Vagina (tissue), 2 donors: Measurements from ENCODE around the gene EPS15. TPM values are rescaled to one million over a fixed set of nuclear protein-coding genes. Genes with fewer than 3 reads are reported as not detected.
"Not testable (repeated sequence)": the region's sequence is repeated elsewhere in the genome, so short reads cannot be mapped to it uniquely, and the experiment has no call there.

Experiments used
- DNase-seq, 2 donors: peaks; one replicate each; pipeline ENCODE4 v3.0.0-alpha.2; 2017; ENCODE audit errors: extremely low spot score in 2 of 2
- H3K27ac ChIP-seq: fragments of 200-600 bp; sonication (generic); one replicate; pipeline ENCODE4 v1.5.1; 2019
- H3K27me3 ChIP-seq: fragments of 200-600 bp; sonication (generic); one replicate; pipeline ENCODE4 v1.5.1; 2019
- H3K36me3 ChIP-seq, 2 donors: fragments of 200-600 bp; sonication (generic); one replicate each; pipeline ENCODE4 v1.5.1; 2017 to 2019
- H3K4me1 ChIP-seq: fragments of 200-600 bp; sonication (generic); one replicate; pipeline ENCODE4 v1.5.1; 2019
- H3K4me3 ChIP-seq, 2 donors: fragments of 200-600 bp; sonication (generic); 1 replicate in 1 of 2; 2 replicates in 1 of 2; pipeline ENCODE4 v1.5.1; 2016 to 2019
- H3K9me3 ChIP-seq: fragments of 200-600 bp; sonication (generic); one replicate; pipeline ENCODE4 v1.5.1; 2019
- CTCF ChIP-seq, 3 experiments: fragments of 450-650 bp in 2 of 3; fragments of 200-600 bp in 1 of 3; sonication (generic) in 1 of 3; IDR thresholded peaks; one replicate each; pipeline ENCODE4 v1.5.1; 2017 to 2019; ENCODE audit warnings: antibody characterized with exemption in 3 of 3, mild to moderate bottlenecking in 2 of 3, moderate library complexity in 2 of 3
- POLR2A ChIP-seq, 2 donors: fragments of 450-650 bp; IDR thresholded peaks; one replicate each; pipeline ENCODE4 v1.6.1; 2017; ENCODE audit warnings: antibody characterized with exemption in 2 of 2, mild to moderate bottlenecking in 2 of 2, moderate library complexity in 2 of 2
- POLR2AphosphoS5 ChIP-seq, 2 donors: sonication (generic); formaldehyde crosslinking; IDR thresholded peaks; one replicate each; pipeline ENCODE4 v1.9.0; 2017; ENCODE audit warnings: antibody characterized with exemption in 2 of 2, mild to moderate bottlenecking in 2 of 2, low read depth in 1 of 2; ENCODE audit not compliant: insufficient read depth in 1 of 2
- intact Hi-C: fragments of 100-400 bp; cut with DNase I; formaldehyde crosslinking; loops from one replicate; pipeline ENCODE4 v1.15.1; 2023
- total RNA-seq: library from RNA; depleted of rRNA; stranded (reverse); fragments of >200 nt; gene quantifications from one replicate; pipeline ENCODE4 v1.2.3, GENCODE V29; 2016

EPS15 gene
- total RNA-seq, 1 donor from 2014 or later = 70.5 TPM

GRCh38 chr1:51328279-51328678, 190.8 kb downstream of the EPS15 start:
- intact Hi-C loops = no loop called here
- Histone ChIP-seq H3K4me3 (no peak overlapping the region), H3K36me3 (no peaks in the 10 kb centered on the region), H3K4me1 (peaks cover 24% of the 10 kb centered on the region), H3K27me3 (no peaks in the 10 kb centered on the region), H3K9me3 (no peaks in the 10 kb centered on the region), H3K27ac (no peak overlapping the region)
- DNase-seq = no peak
- TF ChIP-seq POLR2AphosphoS5 (IDR thresholded peaks at IDR 0.05; ENCODE audit: insufficient read depth in 1 of 2, low read depth in 1 of 2) (no peak), POLR2A (IDR thresholded peaks at IDR 0.05) (no peak), CTCF (IDR thresholded peaks at IDR 0.05) (no peak)

- intact Hi-C loops = no loop called here
Observed at GRCh38 chr1:51327386-51327785, 191.7 kb downstream of the EPS15 start.

GRCh38 chr1:51326839-51327238, 192.2 kb downstream of the EPS15 start:
- DNase-seq = no peak
- H3K27ac ChIP-seq = no peak overlapping the region
- no peaks in the 10 kb centered on the region for H3K9me3 ChIP-seq
- H3K4me3 ChIP-seq = no peak overlapping the region
- no peaks in the 10 kb centered on the region for H3K27me3 ChIP-seq
- TF ChIP-seq POLR2AphosphoS5 (IDR thresholded peaks at IDR 0.05; ENCODE audit: insufficient read depth in 1 of 2, low read depth in 1 of 2) (no peak), CTCF (IDR thresholded peaks at IDR 0.05) (no peak), POLR2A (IDR thresholded peaks at IDR 0.05) (no peak)
- H3K4me1 ChIP-seq = peaks cover 26% of the 10 kb centered on the region
- no peaks in the 10 kb centered on the region for H3K36me3 ChIP-seq
- intact Hi-C loops = no loop called here

More at GRCh38 chr1:51327386-51327785, 191.7 kb downstream of the EPS15 start:
- H3K36me3 ChIP-seq = no peaks in the 10 kb centered on the region
- DNase-seq = no peak
- no peak overlapping the region for H3K4me3 ChIP-seq
- H3K9me3 ChIP-seq = no peaks in the 10 kb centered on the region
- peaks cover 24% of the 10 kb centered on the region for H3K4me1 ChIP-seq
- H3K27ac ChIP-seq = no peak overlapping the region
- TF ChIP-seq POLR2AphosphoS5 (IDR thresholded peaks at IDR 0.05; ENCODE audit: insufficient read depth in 1 of 2, low read depth in 1 of 2) (no peak), POLR2A (IDR thresholded peaks at IDR 0.05) (no peak), CTCF (IDR thresholded peaks at IDR 0.05) (no peak)
- no peaks in the 10 kb centered on the region for H3K27me3 ChIP-seq

- Histone ChIP-seq H3K27me3 (no peaks in the 10 kb centered on the region), H3K4me1 (peaks cover 24% of the 10 kb centered on the region), H3K27ac (no peak overlapping the region), H3K9me3 (no peaks in the 10 kb centered on the region), H3K36me3 (no peaks in the 10 kb centered on the region), H3K4me3 (no peak overlapping the region)
- TF ChIP-seq POLR2AphosphoS5 (IDR thresholded peaks at IDR 0.05; ENCODE audit: insufficient read depth in 1 of 2, low read depth in 1 of 2) = no peak
- TF ChIP-seq CTCF (IDR thresholded peaks at IDR 0.05) = no peak
- TF ChIP-seq POLR2A (IDR thresholded peaks at IDR 0.05) = no peak
- no peak for DNase-seq
- intact Hi-C loops = no loop called here
Observed at GRCh38 chr1:51325878-51326755, 192.9 kb downstream of the EPS15 start.

- no peak overlapping the region for H3K4me3 ChIP-seq
- peaks cover 18% of the 10 kb centered on the region for H3K4me1 ChIP-seq
- H3K9me3 ChIP-seq = no peaks in the 10 kb centered on the region
- no peaks in the 10 kb centered on the region for H3K36me3 ChIP-seq
- no peak for TF ChIP-seq POLR2AphosphoS5 (IDR thresholded peaks at IDR 0.05; ENCODE audit: insufficient read depth in 1 of 2, low read depth in 1 of 2)
- TF ChIP-seq CTCF (IDR thresholded peaks at IDR 0.05) = no peak
- TF ChIP-seq POLR2A (IDR thresholded peaks at IDR 0.05) = no peak
- DNase-seq = no peak
- no peak overlapping the region for H3K27ac ChIP-seq
- intact Hi-C loops = no loop called here
- H3K27me3 ChIP-seq = no peaks in the 10 kb centered on the region
Observed at GRCh38 chr1:51325391-51325790, 193.7 kb downstream of the EPS15 start.

GRCh38 chr1:51325011-51325385, 194.1 kb downstream of the EPS15 start:
- H3K27ac ChIP-seq, H3K36me3 ChIP-seq, H3K9me3 ChIP-seq, H3K27me3 ChIP-seq, H3K4me3 ChIP-seq, intact Hi-C loops, DNase-seq: not testable (repeated sequence)
- H3K4me1 ChIP-seq = peaks cover 18% of the 10 kb centered on the region
